ENCODE results near the gene MRPL20.

- TF ChIP-seq CTCF (IDR thresholded peaks at IDR 0.05; ENCODE audit: poor library complexity, severe bottlenecking) (no peak), POLR2AphosphoS5 (IDR thresholded peaks at IDR 0.05) (no peak), SMC3 (conservative IDR thresholded peaks at IDR 0.05; ENCODE audit: poor library complexity) (no peak), REST (IDR thresholded peaks at IDR 0.05; ENCODE audit: borderline replicate concordance) (no peak), EP300 (conservative IDR thresholded peaks at IDR 0.05; ENCODE audit: poor library complexity, severe bottlenecking) (no peak), RAD21 (conservative IDR thresholded peaks at IDR 0.05) (no peak), EZH2 (IDR thresholded peaks at IDR 0.05; ENCODE audit: borderline replicate concordance, insufficient read depth, low read length, poor library complexity, severe bottlenecking) (no peak)
These were observed 45.7 kb downstream of the MRPL20 start for GRCh38 chr1:1361233-1361981.

Data from neural cell (in vitro differentiated cells).